Inferior parietal cortex (tissue), 1 donor: ENCODE measurements around the gene CFP.

Source experiments
- DNase-seq: peaks from one replicate; pipeline ENCODE4 v3.0.0-alpha.2; 2016; ENCODE audit errors: extremely low spot score

Gene CFP

DNA sequence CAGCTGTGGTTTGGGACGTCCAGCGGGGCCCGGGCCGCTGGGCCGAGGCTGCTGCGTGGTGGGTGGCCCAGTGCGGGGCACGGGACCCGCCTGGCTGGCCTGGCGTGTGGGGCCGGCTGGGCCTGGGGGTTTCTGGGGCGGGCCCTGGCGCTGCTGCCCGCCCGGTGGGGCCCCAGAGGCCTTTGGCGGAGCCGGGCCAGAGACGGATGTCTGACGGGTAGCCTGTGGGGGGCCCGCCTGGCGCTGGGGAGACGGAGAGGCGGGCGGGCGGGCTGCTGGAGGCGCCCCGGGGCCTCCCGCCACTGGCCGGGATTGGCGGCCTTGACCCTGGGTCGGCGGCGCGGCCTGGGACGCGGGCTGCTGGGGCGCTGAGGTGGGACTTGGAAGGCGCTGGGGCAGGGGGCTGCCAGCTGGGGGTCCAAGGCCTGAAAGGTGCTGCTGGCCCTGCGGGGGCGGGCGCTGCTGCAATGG, 55.6 kb downstream of the CFP start:
- DNase-seq = no peak

DNA sequence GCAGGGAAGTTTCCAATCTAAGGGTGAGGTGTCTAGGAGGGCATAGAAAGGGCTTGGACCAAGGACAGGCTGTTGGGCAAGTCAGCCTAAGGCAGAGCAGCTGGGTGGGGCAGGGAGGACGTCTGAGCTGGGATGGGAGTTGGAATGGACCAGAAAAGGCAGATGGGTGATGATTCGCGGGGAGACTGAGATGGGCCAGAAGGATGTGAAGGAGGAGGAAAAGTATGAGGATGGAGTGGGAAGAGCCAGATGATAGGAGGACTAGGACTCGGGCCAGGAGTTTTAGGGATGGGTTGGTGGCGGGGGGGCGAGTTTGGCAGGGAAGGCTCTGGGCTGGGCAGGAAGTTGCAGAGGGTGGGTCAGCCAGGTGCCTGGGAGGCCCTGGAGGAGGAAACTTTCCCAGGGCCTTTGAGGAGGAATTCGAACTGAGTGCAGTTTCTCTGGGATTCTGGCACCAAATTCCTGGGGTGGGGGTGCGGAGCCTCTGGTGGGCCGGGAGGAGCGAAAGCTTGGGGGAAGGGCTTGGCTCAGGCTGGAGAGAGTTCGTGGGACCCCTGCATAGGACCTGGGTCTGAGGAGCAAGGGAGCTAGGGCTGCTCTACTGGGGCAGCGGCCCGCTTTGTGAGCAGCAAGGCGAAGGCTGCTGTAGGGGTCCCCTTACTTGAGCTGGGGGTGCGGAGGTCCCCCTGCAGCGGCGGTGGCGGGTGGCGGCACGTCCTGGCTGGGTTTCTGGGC, 56.2 kb downstream of the CFP start:
- DNase-seq = no peak
